A549 (cell line): ENCODE results near the gene SMAD6. TPM values are rescaled to one million over a fixed set of nuclear protein-coding genes. Genes with fewer than 3 reads are reported as not detected.

ENCODE experiments used
- ATAC-seq, 2 experiments: fragments of 200-7000 bp in 1 of 2; fragments of >200 bp in 1 of 2; cut with Nextera tagmentation in 1 of 2; cut with Tn5 transposase in 1 of 2; 3 replicates each; pipeline versions ENCODE4 v1.8.0 to v1.9.1; 2018 to 2020; ENCODE audit warnings: mild to moderate bottlenecking in 1 of 2, moderate library complexity in 1 of 2
- CTCF ChIA-PET: fragments of 300-600 bp; sonication (Branson Sonifier 250); formaldehyde crosslinking; extraction: SDS; loops from one replicate; lab custom pipeline; 2021; ENCODE audit warnings: antibody characterized with exemption, inconsistent platforms; lab: Yijun Ruan, JAX
- POLR2A ChIA-PET: fragments of 350-600 bp; formaldehyde crosslinking; extraction: SDS; loops from one replicate; lab custom pipeline; 2021; ENCODE audit warnings: antibody characterized with exemption, inconsistent platforms; lab: Yijun Ruan, JAX
- DNase-seq, 2 experiments: peaks; one replicate each; pipeline versions ENCODE4 v3.0.0 to v3.0.0-alpha.2; 2011 to 2016; ENCODE audit warnings: low read depth in 1 of 2, low spot score in 1 of 2
- FAIRE-seq: peaks from 2 replicates; lab custom pipeline; 2011; peaks lifted over from hg19 to GRCh38; lab: Jason Lieb, UNC
- H3K27ac ChIP-seq, 2 experiments: fragments of >200 bp; sonication (Bioruptor Twin); formaldehyde crosslinking; 3 replicates each; pipeline ENCODE4 v1.5.1; 2016 to 2017
- H3K4me1 ChIP-seq: fragments of >200 bp; sonication (Bioruptor Twin); formaldehyde crosslinking; 3 replicates; pipeline ENCODE4 v1.6.1; 2016
- H3K4me2 ChIP-seq: fragments of >200 bp; sonication (Bioruptor Twin); formaldehyde crosslinking; 3 replicates; pipeline ENCODE4 v1.6.1; 2016
- H3K4me3 ChIP-seq: fragments of >200 bp; sonication (Bioruptor Twin); formaldehyde crosslinking; 3 replicates; pipeline ENCODE4 v1.5.1; 2016
- H3K9me3 ChIP-seq: fragments of >200 bp; sonication (Bioruptor Twin); formaldehyde crosslinking; 3 replicates; pipeline ENCODE4 v1.6.1; 2016
- ATOH8 ChIP-seq: fragments of 250-450 bp; sonication (Bioruptor Pico); IDR thresholded peaks from 2 replicates; pipeline ENCODE4 v1.5.0; 2020; ENCODE audit warnings: low read depth, mild to moderate bottlenecking, moderate library complexity
- BHLHE40 ChIP-seq: IDR thresholded peaks from 2 replicates; pipeline ENCODE4 v1.6.1; 2012; ENCODE audit warnings: low read depth, low read length, inconsistent platforms
- CEBPB ChIP-seq, 2 experiments: fragments of >200 bp in 1 of 2; sonication (Bioruptor Twin) in 1 of 2; formaldehyde crosslinking in 1 of 2; IDR thresholded peaks; 2 replicates each; pipeline ENCODE4 v1.6.1; 2012 to 2016
- CHD4 ChIP-seq: fragments of 200-600 bp; sonication (generic); IDR thresholded peaks from 2 replicates; pipeline ENCODE4 v1.6.1; 2016; ENCODE audit warnings: antibody characterized with exemption, mild to moderate bottlenecking, borderline replicate concordance
- EP300 ChIP-seq, 2 experiments: fragments of >200 bp; sonication (Bioruptor Twin); formaldehyde crosslinking; IDR thresholded peaks; 2 replicates in 1 of 2; 3 replicates in 1 of 2; pipeline ENCODE4 v1.6.1; 2016 to 2017
- FOSB ChIP-seq: fragments of 250-450 bp; sonication (Bioruptor Pico); IDR thresholded peaks from 2 replicates; pipeline ENCODE4 v1.5.0; 2020; ENCODE audit warnings: mild to moderate bottlenecking, moderate library complexity
- FOXS1 ChIP-seq: fragments of 250-450 bp; sonication (Bioruptor Pico); IDR thresholded peaks from 2 replicates; pipeline ENCODE4 v1.5.0; 2020; ENCODE audit warnings: mild to moderate bottlenecking, moderate library complexity
- GATA3 ChIP-seq: IDR thresholded peaks from 2 replicates; pipeline ENCODE4 v1.6.1; 2012; ENCODE audit warnings: borderline replicate concordance
- HES2 ChIP-seq: fragments of >200 bp; sonication (Bioruptor Twin); formaldehyde crosslinking; IDR thresholded peaks from 2 replicates; pipeline ENCODE4 v1.6.1; 2016
- HOXA7 ChIP-seq: fragments of 250-450 bp; sonication (Bioruptor Pico); IDR thresholded peaks from 2 replicates; pipeline ENCODE4 v1.5.0; 2020; ENCODE audit warnings: mild to moderate bottlenecking, moderate library complexity
- HOXB5 ChIP-seq: fragments of 250-450 bp; sonication (Bioruptor Pico); IDR thresholded peaks from 2 replicates; pipeline ENCODE4 v1.5.0; 2020; ENCODE audit warnings: mild to moderate bottlenecking, moderate library complexity
- MAFK ChIP-seq: fragments of 450-650 bp; IDR thresholded peaks from 2 replicates; pipeline ENCODE4 v1.6.1; 2014; ENCODE audit not compliant: partially characterized antibody
- MAX ChIP-seq: IDR thresholded peaks from 2 replicates; pipeline ENCODE4 v1.6.1; 2012
- MAZ ChIP-seq: fragments of 150-350 bp; IDR thresholded peaks from 2 replicates; pipeline ENCODE4 v1.6.1; 2014; ENCODE audit warnings: antibody characterized with exemption, low read depth, low read length, borderline replicate concordance
- PBX3 ChIP-seq: IDR thresholded peaks from 2 replicates; pipeline ENCODE4 v1.6.1; 2012
- PHF8 ChIP-seq: fragments of 200-600 bp; sonication (generic); IDR thresholded peaks from 2 replicates; pipeline ENCODE4 v1.6.1; 2016; ENCODE audit warnings: low read depth, mild to moderate bottlenecking, antibody characterized with exemption, moderate library complexity, borderline replicate concordance
- POLR2A ChIP-seq: IDR thresholded peaks from 2 replicates; pipeline ENCODE4 v1.6.1; 2012; ENCODE audit warnings: mild to moderate bottlenecking, low read length
- POLR2AphosphoS2 ChIP-seq: conservative IDR thresholded peaks from 2 replicates; pipeline ENCODE4 v1.6.1; 2012; ENCODE audit warnings: low read length, improper control_type of control experiment, inconsistent platforms
- RARB ChIP-seq: fragments of 250-450 bp; sonication (Bioruptor Pico); IDR thresholded peaks from 2 replicates; pipeline ENCODE4 v1.8.0; 2021; ENCODE audit warnings: mild to moderate bottlenecking, moderate library complexity
- TP53 ChIP-seq: fragments of 250-450 bp; sonication (Bioruptor Pico); IDR thresholded peaks from 2 replicates; pipeline ENCODE4 v1.5.0; 2021; ENCODE audit warnings: mild to moderate bottlenecking, moderate library complexity
- ZC3H11A ChIP-seq: fragments of 450-650 bp; IDR thresholded peaks from 2 replicates; pipeline ENCODE4 v1.6.1; 2014; ENCODE audit warnings: antibody characterized with exemption, mild to moderate bottlenecking
- ZFP36 ChIP-seq: fragments of 450-650 bp; IDR thresholded peaks from 2 replicates; pipeline ENCODE4 v1.6.1; 2014; ENCODE audit warnings: borderline replicate concordance; ENCODE audit not compliant: partially characterized antibody
- WGBS: methylation state at CpG from one replicate; pipeline ENCODE4 v1.1.6; 2017; ENCODE audit errors: missing lambda C conversion rate; 5-methylcytosine and 5-hydroxymethylcytosine counted together
- polyA plus RNA-seq, 4 experiments: library from polyadenylated mRNA; depleted of rRNA in 3 of 4; stranded (reverse); fragments of >200 nt; fragmentation: RNase III in 1 of 4; extraction: RNeasy Plus Mini Kit Qiagen cat#74134 plus additional on column Dnase treatment in 1 of 4; gene quantifications; 2 replicates in 3 of 4; 3 replicates in 1 of 4; pipeline ENCODE4 v1.2.3, GENCODE V29; 2011 to 2017

SMAD6 gene
- polyA plus RNA-seq, 2 of the 4 experiments (the other 2 are of a cell fraction) = 9.6 to 46.6 TPM

GRCh38 chr15:66763186-66764071 lies 61.4 kb downstream of the SMAD6 start (continued):
- no peak for TF ChIP-seq CHD4
- TF ChIP-seq RARB (CRISPR knock-in tag) = no peak
- TF ChIP-seq ATOH8 (CRISPR knock-in tag) = peak; percentile 10; the same call in 1 of the 2 replicates
- no peak for TF ChIP-seq MAFK
- no peak for TF ChIP-seq BHLHE40
- TF ChIP-seq CEBPB (IDR thresholded peaks at IDR 0.05) = no peak
- TF ChIP-seq PBX3 = no peak
- no peak for TF ChIP-seq HES2
- TF ChIP-seq PHF8 = no peak
- TF ChIP-seq POLR2A = no peak
- TF ChIP-seq GATA3 = peak; percentile 52; the same call in 1 of the 2 replicates

- Histone ChIP-seq H3K9me3 (no peaks in the 10 kb centered on the region), H3K4me2 (peak overlapping the region; percentile 83), H3K4me3 (no peak overlapping the region), H3K27ac (peak overlapping the region; percentile 93 to 94), H3K4me1 (peaks cover 97% of the 10 kb centered on the region)
- ATAC-seq (no peak), DNase-seq (no peak), FAIRE-seq (peak; percentile 81)
- TF ChIP-seq POLR2AphosphoS2 = no peak
- no peak for TF ChIP-seq HOXB5 (CRISPR knock-in tag)
- no peak for TF ChIP-seq EP300 (IDR thresholded peaks at IDR 0.05)
- TF ChIP-seq TP53 = no peak
- TF ChIP-seq FOXS1 (CRISPR knock-in tag) = no peak
- no peak for TF ChIP-seq ZFP36
- TF ChIP-seq HOXA7 (CRISPR knock-in tag) = 0 out of 2 replicates have a peak, but pooled peaks have one; percentile 55
- no peak for TF ChIP-seq ZC3H11A
- no peak for TF ChIP-seq BHLHE40
- no peak for TF ChIP-seq MAX
- TF ChIP-seq FOSB (CRISPR knock-in tag) = 0 out of 2 replicates have a peak, but pooled peaks have one; percentile 30
- no peak for TF ChIP-seq MAZ
- no peak for TF ChIP-seq RARB (CRISPR knock-in tag)
- no peak for TF ChIP-seq GATA3
- POLR2A ChIA-PET = interaction anchor here (0.6 to 1.5 kb wide), 2 partner anchors 39 to 63 kb away, joined by 4 read pairs; no protein-coding TSS in a partner anchor
- CTCF ChIA-PET = interaction anchor here (0.6 to 42.9 kb wide), 8 partner anchors 6 to 232 kb away, joined by 3 to 779 read pairs (median 4); partner anchors contain the start of gene SMAD6
- WGBS = 55% methylated on average over 12 of the region's 12 CpGs
Measured at GRCh38 chr15:66764072-66764786, 62.2 kb downstream of the SMAD6 start.
